ENCODE data around the gene SRGAP1. TPM values are rescaled to one million over a fixed set of nuclear protein-coding genes. Genes with fewer than 3 reads are reported as not detected.

The SRGAP1 gene
- total RNA-seq, 1 donor from 2014 or later: 2.9 TPM

DNA sequence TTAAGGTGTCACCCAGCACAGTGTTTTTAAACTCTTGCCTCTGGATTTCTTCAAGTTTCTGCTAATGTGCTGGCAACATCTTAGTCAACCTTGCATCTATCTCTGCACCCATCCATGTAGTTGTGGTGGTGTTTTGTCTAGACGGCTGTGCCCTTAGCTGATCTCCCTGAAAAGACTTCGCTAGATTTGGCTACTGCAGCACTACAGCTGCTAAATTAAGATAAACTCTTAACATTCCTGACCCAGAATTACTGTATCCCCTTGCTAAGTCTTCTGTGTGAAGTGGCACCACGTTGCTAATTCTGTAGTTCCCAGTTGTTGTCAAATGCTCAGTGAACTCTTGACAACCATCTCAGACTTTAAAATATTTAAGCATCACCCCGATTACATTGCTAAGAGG is 66.8 kb downstream of the SRGAP1 start:
- no peak for DNase-seq

DNA sequence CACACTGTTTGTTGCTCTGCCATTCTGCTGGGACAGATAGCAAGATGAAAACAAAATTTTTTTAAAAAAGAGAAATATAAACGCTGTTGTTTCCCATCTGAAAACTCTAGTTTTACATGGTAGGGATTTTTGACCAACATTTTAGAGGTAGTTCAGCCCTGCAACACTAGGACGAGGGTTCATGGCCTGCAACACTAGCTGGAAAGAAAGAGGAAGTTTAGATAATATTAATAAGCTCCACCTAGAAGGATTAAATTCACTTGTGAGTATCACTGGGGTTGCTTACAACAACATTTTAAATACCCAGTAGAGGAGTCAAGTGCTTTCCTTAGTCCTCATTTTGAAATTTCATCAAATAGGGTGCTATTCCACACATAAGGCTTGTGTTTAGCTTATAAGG is 68.2 kb downstream of the SRGAP1 start:
- DNase-seq: no peak

DNA sequence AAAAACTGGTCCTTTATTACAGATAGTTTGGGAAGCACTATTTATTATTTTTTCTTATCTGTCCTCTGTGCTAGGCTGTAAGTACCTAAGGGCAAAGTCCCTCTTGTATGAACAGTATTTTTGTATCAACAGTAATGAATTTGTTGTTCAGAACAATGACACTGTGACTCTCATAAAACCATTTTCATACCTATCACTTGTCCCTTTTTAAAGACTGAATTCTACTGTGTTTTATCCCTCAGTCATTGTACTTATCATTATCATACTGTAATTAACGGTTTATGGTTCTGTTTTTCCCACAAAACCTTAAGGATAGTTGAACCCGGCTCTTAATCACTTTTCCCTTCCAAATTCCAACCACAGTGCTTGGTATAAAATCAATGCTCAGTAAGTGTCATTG is 69.4 kb downstream of the SRGAP1 start:
- no peak for DNase-seq

DNA sequence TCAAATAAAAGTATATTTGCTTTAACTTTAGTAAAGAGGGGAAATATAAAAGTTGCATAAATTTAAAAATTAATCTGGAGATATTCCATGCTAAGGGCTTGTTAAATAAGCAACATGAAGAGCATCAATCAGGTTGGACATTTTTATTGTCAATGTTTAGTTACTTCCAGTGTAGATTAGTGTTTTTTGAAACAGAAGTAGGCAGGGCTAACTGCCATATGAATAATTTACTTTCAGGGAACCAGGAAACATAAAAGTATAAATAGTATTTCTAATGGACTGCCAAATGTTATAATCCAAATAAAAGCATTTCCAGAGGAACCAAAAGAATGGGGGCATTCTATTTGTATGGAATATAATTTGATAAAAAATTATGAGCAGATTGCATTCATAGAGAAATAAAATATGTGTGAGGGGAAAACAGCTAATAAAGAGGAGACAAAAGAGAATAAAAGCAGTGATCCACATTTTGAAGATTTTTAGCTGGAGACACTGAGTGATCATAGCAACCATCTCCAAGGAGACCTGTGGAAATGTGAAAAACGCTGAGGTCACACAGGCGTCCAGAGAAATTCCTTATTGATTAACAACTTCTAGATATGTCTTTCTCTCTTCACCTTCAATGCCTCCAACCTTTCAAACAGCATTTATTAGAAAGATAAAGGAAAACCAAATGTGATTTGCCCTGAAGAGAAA is 70.8 kb downstream of the SRGAP1 start:
- DNase-seq: peak; percentile 72

DNA sequence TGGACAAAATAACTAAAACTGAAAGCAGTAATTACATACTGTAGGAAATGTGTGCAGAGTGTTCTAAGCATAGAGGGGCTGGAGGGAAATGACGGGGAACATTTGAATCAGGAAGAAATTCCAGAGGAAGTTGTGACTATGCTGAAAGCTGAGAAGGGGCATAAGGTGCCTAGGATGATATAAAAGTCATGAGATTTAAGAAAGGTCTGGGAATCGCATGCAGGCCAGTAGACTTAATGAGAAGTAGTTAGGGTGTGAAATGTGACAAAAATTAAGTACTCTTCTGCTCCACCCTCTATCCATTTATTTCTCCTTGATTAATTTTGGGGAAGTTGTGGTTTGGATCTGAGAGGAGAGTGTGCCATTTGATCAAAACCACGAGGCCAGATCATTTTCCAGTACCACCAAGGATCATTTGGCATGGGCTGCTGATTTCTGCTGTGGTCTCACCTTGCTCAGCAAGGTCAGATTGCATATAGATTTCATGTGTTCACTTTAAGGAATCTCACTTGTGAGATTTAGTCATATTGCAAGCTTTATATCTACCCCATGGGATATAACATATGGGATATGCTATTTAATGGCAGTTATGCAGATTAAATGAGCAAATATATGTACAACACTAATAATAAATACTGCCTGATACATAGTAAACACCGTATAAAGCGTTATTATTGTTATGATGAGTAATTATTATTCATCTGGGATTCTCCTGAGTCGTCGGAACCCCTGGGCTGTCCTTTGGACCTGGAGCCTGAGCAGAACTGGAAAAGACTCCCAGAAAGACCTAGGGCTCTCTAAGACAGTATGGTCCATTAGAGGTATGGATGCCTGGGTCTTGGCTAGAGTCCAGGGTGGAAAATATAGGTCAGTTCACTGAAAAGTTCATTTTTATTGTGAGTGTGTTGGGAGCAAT is 72.3 kb downstream of the SRGAP1 start:
- peak; percentile 66 for DNase-seq

DNA sequence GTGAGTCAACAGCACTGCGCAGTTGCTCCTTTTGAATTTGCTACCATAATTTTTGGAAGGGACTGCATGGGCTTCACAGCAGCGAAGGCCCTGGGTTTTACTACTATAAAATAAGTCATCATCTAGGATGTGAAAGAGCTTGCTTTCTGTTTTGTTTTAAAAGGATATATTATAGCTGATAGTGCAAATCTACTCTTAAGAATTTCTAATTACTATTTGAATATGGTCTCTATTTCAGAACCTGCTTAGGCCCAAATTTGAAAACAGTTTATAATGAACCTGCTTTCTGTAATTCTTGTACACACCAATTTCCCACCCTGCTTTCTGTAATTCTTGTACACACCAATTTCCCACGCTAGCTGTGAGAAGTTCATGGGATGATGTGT is 73.0 kb downstream of the SRGAP1 start:
- DNase-seq: no peak

DNA sequence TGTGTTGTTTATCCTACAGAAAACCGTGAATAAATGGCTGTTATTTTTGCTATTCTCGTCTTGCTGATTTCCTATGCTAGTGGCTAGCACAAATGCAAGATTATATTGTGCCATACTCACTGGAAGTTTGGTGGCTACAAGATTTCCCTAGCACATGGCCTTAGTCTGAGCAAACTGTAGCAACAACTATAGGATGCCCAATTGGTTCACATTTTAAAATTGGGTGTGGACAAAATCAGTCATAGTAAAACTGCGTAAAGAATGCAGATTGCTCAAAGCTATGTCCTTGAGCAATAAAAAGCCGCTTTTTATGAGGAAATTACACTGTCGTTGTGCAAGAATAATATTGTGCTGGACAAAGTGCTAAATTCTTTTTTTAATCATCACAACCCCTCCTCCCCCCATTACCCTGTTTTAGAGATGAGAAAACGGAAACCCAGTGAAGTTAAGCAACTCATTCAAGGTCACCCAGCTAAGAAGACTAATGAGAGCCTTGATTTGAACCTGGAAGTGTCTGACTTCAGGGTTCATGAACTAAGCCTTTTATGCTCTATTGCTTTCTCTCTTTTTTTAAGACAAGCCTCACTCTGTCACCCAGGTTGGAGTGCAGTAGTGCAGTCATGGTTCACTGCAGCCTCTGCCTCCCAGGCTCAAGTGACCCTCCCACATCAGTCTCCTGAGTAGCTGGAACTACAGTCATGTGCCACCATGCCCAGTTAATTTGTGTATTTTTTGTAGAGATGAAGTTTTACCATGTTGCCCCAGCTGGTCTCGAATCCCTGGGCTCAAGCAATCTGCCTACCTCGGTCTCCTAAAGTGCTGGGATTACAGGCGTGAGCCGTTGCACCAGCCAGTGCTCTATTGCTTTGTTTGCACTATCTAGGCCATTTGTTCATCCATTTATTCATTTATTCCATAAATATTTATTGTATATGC is 73.6 kb downstream of the SRGAP1 start:
- peak; percentile 64 for DNase-seq

DNA sequence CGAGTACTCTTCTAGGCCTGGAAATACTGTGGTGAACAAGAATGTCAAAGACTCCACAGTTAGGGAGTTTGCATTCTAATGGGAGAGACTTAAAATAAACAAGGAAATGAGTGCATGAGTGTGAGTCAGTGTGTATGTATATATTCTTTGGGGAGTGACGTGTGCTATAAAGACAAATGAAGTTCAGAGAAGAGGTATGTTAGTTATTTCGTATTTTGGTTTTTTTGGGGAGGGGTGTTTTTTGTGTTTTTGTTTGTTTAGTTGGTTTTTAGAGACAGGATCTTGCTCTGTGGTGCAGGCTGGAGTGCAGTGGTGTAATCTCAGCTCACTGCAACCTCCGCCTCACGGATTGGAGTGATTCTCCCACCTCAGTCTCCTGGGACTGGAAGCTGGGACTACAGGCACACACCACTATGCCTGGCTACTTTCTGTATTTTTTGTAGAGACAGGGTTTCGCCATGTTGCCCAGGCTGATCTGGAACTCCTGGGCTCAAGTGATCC is 74.3 kb downstream of the SRGAP1 start:
- DNase-seq: peak; percentile 76

DNA sequence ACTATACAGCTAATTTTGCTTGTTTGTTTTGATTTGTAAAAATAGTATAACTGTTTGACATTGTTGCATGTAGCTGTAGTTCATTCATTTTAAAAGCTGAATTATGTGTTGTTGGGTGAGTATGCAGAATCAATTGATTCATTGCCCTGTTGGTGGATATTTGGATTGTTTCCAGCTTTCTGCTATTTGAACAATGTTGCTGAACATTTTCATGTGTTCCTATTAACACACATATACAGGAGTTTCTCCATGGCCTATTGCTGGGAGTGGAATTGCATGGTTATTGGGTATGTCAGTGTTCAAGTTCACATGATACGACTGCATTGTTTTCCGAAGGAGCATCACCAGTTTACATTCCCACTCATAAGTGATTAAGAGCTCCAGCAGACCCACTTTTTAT is 75.3 kb downstream of the SRGAP1 start:
- peak; percentile 45 for DNase-seq

DNA sequence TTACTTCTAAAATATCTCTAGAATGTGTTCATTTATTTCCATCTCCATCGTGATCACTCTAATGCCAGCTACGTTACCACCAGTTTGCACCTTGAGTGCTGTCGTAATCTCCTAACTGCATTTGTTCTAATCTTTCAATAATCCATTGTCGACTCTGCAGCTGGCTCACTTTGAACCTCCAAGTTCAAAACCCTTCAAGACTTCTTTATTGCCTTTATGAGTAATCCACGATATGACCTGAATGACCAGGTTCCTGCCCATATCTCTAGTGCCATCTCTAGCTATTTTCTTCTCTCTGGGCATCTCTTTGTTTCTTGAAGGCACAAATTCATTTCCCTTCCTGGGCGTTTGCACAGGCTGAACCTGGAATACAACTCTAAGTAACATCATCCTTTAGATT is 76.7 kb downstream of the SRGAP1 start:
- DNase-seq: no peak

DNA sequence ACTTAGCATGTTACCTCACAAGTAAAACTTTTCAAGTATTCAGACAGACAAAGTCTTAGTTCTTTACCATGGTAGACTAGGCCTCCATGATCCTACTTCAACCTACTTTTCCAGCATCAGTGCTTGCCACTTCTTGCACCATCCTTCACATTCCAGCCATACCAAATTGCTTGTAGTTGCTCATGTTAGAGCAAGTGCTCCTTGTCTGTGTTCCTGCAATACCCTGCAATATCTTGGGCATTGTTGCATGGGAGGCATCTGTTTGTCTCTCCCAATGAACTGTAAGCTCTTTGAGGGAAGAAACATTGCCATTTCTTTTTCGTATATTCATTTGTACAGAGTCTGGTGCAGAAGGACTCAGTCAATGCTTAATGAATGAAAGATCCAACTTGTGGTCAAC is 78.0 kb downstream of the SRGAP1 start:
- DNase-seq: no peak

DNA sequence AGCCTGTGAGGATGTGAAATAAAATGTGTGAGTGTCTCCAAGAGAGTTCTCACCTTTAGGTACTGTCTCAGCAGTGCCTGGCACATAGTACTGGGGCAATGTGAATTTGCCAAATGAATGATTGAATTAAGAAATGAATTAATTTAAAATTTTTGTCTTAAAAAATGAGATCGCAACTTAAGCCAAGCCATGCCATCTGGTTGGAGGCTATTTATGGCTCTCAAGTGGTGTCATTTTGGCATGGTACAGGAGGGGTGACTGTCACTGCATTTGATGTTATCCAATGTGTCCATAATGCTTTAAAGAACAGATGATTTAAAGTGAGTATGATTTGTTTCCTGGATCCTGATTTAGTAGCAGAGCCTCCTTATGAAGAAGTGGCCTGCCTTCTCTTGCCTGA is 80.3 kb downstream of the SRGAP1 start:
- DNase-seq: no peak

DNA sequence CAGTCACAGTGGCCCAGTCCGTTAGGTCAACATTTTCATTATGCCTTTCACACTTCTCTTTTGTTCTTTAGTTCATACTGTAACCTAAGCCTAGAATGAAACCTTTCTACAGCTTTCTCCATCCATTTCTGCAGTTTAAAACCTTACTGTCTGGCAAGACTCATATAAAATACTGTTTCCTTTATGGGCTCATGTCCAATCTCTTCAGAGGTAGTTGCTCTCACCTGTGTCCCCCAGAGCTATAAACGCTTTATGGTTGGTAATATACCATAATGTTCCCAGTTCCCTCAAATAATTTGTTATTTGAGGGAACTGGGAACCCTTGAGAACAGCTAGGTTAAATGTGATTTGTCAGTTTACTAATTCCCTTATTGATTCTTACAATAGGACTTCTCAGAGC is 83.0 kb downstream of the SRGAP1 start:
- no peak for DNase-seq

DNA sequence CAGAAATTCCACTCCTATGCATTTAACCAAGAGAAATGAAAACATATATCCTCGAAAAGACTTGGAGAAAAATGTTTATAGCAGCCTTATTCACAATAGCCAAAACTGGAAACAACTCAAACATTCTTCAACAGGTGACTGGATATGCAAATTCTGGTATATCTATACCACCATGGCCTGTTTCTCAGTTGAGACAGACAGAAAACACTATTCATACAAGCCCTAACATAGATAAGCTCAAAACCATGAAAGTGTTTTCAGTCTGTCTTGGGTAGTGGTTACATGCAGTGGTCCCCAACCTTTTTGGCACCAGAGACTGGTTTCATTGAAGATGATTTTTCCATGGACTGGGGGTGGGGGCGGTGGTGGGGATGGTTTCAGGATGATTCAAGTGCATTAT is 83.8 kb downstream of the SRGAP1 start:
- DNase-seq: no peak

DNA sequence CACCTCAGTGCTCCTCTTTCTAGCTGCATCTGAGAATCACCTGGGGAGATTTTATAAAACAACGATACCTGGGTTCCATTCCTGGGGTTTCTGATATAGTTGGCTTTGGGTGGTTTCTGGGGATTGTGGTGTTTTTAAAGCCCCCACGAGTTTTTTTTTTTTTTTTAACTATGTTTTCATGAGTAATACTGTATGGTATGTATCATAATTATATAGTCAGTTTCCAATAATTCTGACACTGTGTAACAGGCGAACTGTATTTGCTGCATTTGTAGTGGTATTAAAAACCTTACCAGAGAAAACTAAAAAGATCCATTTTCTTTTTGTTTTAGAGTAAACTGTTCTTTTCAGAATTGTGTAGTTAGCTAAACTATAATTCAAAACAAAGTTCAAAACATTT is 84.9 kb downstream of the SRGAP1 start:
- DNase-seq: no peak

DNA sequence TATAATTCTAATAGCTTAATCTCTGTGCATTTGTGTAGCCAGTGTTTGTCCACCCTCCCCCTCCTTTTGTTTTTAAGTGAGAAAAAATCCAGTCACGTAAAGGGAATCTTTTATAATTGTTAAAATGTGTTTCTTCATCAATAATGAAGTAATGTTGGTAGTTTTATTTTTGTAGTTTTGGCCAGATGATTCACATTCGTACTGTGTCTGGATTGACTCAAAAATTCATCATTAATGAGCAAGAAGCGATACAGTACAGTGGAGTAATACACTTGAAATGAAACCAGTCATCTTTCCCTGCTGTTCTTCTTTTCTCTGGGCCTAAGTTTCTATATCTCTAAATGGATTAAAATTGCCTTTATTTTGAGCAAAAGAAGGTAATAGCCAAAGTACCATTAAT is 86.5 kb downstream of the SRGAP1 start:
- no peak for DNase-seq

DNA sequence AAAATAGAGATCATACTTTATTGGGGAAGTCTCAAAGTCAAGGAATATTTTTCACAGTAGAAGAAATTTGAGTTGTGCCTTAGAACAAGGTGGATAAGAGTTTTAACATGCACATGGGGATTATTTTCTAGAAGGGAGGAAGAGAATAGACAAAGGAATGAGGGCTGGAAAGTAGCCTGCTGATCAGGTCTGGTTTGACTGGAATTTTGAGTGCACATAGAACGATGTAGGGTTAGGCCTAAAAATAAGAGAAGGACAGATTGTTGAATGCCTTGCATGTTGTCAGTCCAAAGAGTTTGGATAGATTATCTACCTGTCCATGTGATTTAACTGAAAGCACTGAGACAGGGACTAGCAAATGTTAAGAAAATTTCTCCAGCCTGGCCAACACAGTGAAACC is 87.2 kb downstream of the SRGAP1 start:
- DNase-seq: no peak

DNA sequence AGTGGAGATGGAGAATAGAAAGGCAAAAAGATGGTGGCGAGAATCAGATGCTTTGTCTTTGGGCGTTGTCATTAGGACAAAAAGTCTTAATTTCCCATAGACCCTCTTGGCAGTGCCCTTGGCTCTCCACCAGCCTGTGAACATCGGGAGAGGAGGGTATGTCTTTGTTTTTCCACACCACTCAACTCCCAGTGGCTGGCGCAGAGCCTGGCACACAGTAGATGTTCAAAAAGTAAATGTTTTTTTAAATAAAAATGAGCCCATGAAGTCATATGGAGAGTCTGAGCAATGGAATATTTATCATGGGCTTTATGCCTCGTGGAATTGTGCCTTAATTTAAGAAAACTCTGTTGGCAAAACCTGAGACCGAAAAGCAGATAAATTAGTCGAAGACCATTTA is 90.4 kb downstream of the SRGAP1 start:
- DNase-seq: no peak

DNA sequence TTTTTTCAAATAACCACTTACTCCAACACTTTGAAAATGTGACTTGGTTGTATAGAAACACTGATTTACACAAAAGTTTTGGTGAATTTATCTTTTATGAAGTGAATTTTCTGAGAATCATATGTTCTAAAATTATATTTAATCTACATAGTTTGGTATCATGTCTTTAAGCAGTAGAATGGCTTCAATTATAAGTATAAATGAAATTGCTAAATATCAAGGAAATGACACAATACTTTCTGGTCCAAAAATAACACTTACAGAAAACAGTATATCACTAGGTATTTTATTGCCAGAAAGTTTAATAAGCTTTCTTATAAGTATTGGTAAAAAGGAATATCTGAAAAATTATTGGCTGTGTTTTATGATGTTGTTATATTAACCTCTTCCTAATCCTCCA is 90.9 kb downstream of the SRGAP1 start:
- DNase-seq: peak; percentile 17

DNA sequence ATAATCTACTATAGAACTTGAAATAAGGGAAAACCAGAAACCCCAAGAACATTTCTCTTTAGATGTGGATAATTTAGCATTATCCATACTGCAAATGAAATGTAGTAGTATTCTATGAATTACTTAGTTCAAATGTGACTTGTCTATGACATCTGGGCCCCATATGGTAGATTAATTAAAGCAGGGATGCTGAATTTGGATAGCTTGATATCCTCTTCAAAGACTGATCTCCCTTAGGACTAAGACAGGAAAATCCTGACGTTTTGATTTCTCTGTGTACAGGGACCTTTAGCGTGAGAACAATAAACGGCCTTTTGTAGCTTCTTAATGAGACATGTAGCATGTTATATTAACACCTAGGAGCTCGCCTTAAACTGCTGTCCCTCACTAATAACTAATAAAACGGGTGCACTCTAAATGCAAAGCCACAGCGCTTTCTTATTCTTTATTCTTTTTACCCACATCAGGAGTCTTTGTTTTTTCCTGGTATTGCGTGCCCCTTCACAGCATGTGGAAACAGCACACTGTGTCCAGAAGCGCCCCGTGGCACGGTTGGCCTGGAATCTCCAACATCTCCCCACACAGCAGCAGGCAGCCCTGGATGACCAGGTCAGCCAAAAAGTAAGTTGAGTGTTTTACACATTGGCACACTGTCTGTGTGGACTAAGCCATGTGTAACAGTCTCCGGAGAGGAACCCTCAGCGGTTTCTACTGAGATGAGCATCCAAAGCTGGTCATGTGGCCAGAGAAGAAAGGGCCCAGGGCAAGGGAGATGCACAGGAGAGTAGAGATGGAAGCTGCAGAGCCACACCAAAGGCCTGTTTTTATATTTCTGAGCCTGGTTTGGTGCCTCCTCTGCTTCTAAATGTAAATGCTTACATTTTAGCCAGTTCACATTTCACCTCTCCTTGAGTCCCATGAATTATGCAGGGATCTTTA is 93.1 kb downstream of the SRGAP1 start:
- DNase-seq: no peak

DNA sequence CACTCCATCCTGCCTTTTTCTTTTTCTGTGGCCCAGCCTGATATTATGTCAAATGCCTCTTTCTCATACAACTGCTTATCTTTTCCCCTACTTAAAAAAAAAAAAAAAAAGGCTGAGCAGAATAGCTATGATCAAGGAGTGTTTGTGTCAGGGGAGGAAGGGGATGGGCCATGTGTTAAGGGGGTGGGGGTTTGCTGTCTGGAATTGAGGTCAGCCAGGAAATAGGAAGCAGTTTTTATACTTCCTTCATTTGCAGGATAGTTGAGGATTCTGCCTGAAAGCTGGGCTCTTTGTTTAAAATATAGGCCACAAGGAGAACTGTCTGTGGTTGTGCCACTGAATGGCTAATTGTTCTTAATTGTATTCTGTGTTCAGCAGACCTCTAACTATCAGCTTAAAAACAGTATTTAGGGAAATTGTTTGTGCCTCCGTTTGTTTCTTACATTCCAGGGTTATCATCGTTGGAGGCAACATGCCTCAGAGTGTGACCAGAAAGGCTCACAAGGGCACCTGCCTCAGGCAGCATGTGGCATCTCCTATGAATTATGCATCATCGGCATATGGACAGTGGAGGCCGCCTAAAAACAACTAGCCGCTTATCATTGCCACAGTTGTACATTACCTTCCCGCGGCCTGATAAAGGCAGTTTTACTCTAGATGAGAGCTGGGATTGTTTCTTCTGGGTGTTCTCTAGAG is 96.0 kb downstream of the SRGAP1 start:
- DNase-seq: peak; percentile 73
